ENCODE data around the gene PTCD1. TPM values are rescaled to one million over a fixed set of nuclear protein-coding genes. Genes with fewer than 3 reads are reported as not detected.

The PTCD1 gene
- total and polyA plus RNA-seq, 2 of the 8 experiments (the other 6 are each of a cell fraction or from before 2014, with no cell fraction given) = 7.5 to 7.6 TPM

GRCh38 chr7:99459087-99459486, 20.5 kb upstream of the PTCD1 start:
- ChIA-PET CTCF (ENCODE audit: partially characterized antibody) (interaction anchor here (0.6 to 1.6 kb wide), 14 partner anchors 8 to 158 kb away, joined by 3 to 8 read pairs (median 3); partner anchors contain the start of genes BUD31, CPSF4, PDAP1 and PTCD1), POLR2A (ENCODE audit: partially characterized antibody) (interaction anchor here (0.9 to 10.7 kb wide), 12 partner anchors 9 to 99 kb away, joined by 3 to 100 read pairs (median 6); partner anchors contain the start of genes ATP5MF, BUD31, PDAP1 and PTCD1)
- Histone ChIP-seq H4K91ac (replicated peaks; ENCODE audit: insufficient read length, low read length) (no peak overlapping the region), H3K79me1 (ENCODE audit: low read depth, low read length) (peaks cover 13% of the 10 kb centered on the region), H4K20me1 (replicated peaks in 1 of 2; ENCODE audit: control insufficient read depth in 1 of 2, insufficient read depth in 2 of 2, low read length in 2 of 2) (peaks cover 12 to 29% of the 10 kb centered on the region in 2 experiments), H3K23me2 (ENCODE audit: low read depth, low read length) (no peaks in the 10 kb centered on the region), H3K4me2 (ENCODE audit: insufficient read depth in 1 of 2, low read depth in 2 of 2, low read length in 2 of 2) (no peak overlapping the region), H2BK12ac (ENCODE audit: low read depth, low read length) (no peak overlapping the region), H3K23ac (ENCODE audit: insufficient read length) (no peak overlapping the region), H2BK20ac (ENCODE audit: low read length) (no peak overlapping the region), H3K27ac (ENCODE audit: low read depth, low read length) (no peak overlapping the region), H3K9me3 (ENCODE audit: insufficient read depth in 2 of 2, low read depth in 1 of 2, low read length in 1 of 2) (no peaks in the 10 kb centered on the region), H3K4me1 (replicated peaks in 1 of 4; ENCODE audit: control insufficient read depth in 3 of 4, insufficient read depth in 4 of 4, low read length in 3 of 4) (no peaks in the 10 kb centered on the region; a peak in 1 of 7 replicates), H3K27me3 (replicated peaks in 1 of 4; ENCODE audit: control insufficient read depth in 3 of 4, extremely low read depth in 1 of 4, insufficient read depth in 3 of 4, low read length in 3 of 4) (no peaks in the 10 kb centered on the region), H3K36me3 (ENCODE audit: control insufficient read depth in 2 of 4, insufficient read depth in 4 of 4, low read length in 3 of 4) (peaks cover 16 to 73% (median 47%) of the 10 kb centered on the region in 4 experiments; a peak in 7 of 8 replicates), H2BK120ac (replicated peaks; ENCODE audit: low read depth, low read length) (no peak overlapping the region), H2AK5ac (ENCODE audit: low read depth, low read length) (no peak overlapping the region), H2BK5ac (ENCODE audit: low read depth, low read length) (no peak overlapping the region), H2BK15ac (ENCODE audit: low read length) (no peak overlapping the region), H4K5ac (ENCODE audit: insufficient read length, low read depth, low read length) (no peak overlapping the region), H3K4ac (replicated peaks; ENCODE audit: insufficient read length, low read depth, low read length) (no peak overlapping the region), H2AFZ (ENCODE audit: low read length) (no peak overlapping the region), H3K4me3 (ENCODE audit: extremely low read depth in 1 of 4, insufficient read depth in 2 of 4, low read depth in 3 of 4, low read length in 4 of 4) (no peak overlapping the region), H3K18ac (ENCODE audit: extremely low read depth, low read length) (no peak overlapping the region), H4K8ac (ENCODE audit: extremely low read depth, insufficient read depth, low read length) (no peak overlapping the region), H3K56ac (replicated peaks; ENCODE audit: insufficient read length, low read depth, low read length) (no peak overlapping the region), H3K79me2 (ENCODE audit: control insufficient read depth in 1 of 2, insufficient read depth in 2 of 2, low read length in 2 of 2) (peaks cover 16 to 53% of the 10 kb centered on the region in 2 experiments), H3K9ac (replicated peaks in 1 of 4; ENCODE audit: extremely low read depth in 1 of 4, low read depth in 3 of 4, low read length in 3 of 4) (no peak overlapping the region), H3K14ac (ENCODE audit: insufficient read length) (no peak overlapping the region)
- FAIRE-seq = no peak
- DNase-seq (ENCODE audit: low read depth in 1 of 2, low spot score in 2 of 2) = no peak
- WGBS, 2 experiments (ENCODE audit: extremely low coverage in 1 of 2, insufficient coverage in 1 of 2, insufficient read length in 1 of 2, insufficient replicate concordance in 2 of 2, low coverage in 1 of 2, low lambda C conversion rate in 2 of 2, missing lambda C conversion rate in 1 of 2) = 88% methylated on average over 8 of the region's 8 CpGs; no CpG with 5 or more reads in 1 of the 2 experiments
- TF ChIP-seq FOSL1 (IDR thresholded peaks at IDR 0.05; ENCODE audit: insufficient read depth, low read depth, low read length) = no peak
- peak; percentile 41 to 44; a peak in 1 of 3 replicates for TF ChIP-seq POLR2A (IDR thresholded peaks at IDR 0.05; ENCODE audit: control extremely low read depth in 1 of 2, low read depth in 2 of 2, low read length in 2 of 2)
- peak; percentile 40 to 56; a peak in 3 of 4 replicates for TF ChIP-seq RAD21 (IDR thresholded peaks at IDR 0.05 in 1 of 2, conservative IDR thresholded peaks at IDR 0.05 in 1 of 2; ENCODE audit: low read depth in 2 of 2, low read length in 2 of 2)
- TF ChIP-seq POLR2AphosphoS5 (IDR thresholded peaks at IDR 0.05; ENCODE audit: low read depth, low read length) = peak; percentile 79; the same call in 1 of the 2 replicates
- TF ChIP-seq CTCF (IDR thresholded peaks at IDR 0.05; ENCODE audit: control extremely low read depth in 1 of 3, insufficient read depth in 1 of 3, low read depth in 1 of 3, low read length in 3 of 3) = peak; percentile 52 to 82 (median 61)
- no peak for TF ChIP-seq EZH2 (IDR thresholded peaks at IDR 0.05; ENCODE audit: low read depth, low read length, severe bottlenecking)
- no peak for TF ChIP-seq E2F6 (IDR thresholded peaks at IDR 0.05)
- TF ChIP-seq HDAC2 (IDR thresholded peaks at IDR 0.05; ENCODE audit: borderline replicate concordance in 1 of 2, low read depth in 2 of 2, low read length in 2 of 2) = no peak
